GM23248 (cell line): ENCODE data around the gene MAP4K3.

Experiments
- EZH2 ChIP-seq: fragments of 200-600 bp; sonication (generic); IDR thresholded peaks from 2 replicates; pipeline ENCODE4 v1.6.1; 2018; ENCODE audit warnings: antibody characterized with exemption, mild to moderate bottlenecking; ENCODE audit not compliant: insufficient read depth, poor library complexity, severe bottlenecking
- EZH2phosphoT487 ChIP-seq: fragments of 200-600 bp; sonication (generic); IDR thresholded peaks from 2 replicates; pipeline ENCODE4 v1.6.1; 2018; ENCODE audit warnings: antibody characterized with exemption, moderate library complexity, mild to moderate bottlenecking, low read depth; ENCODE audit not compliant: insufficient read depth

- TF ChIP-seq EZH2 = no peak
- no peak for TF ChIP-seq EZH2phosphoT487
Observed at GRCh38 chr2:39395313-39395712, 41.8 kb downstream of the MAP4K3 start.
